SU-DHL-6 (cell line): ENCODE data around the gene ANKRD17.

Experiments
- H2AFZ ChIP-seq: fragments of 200-600 bp; sonication (generic); 2 replicates; pipeline ENCODE4 v1.6.1; 2014; ENCODE audit warnings: low read depth, mild to moderate bottlenecking, moderate library complexity, mixed read lengths, antibody characterized with exemption, low read length; ENCODE audit not compliant: severe bottlenecking
- H3F3A ChIP-seq: fragments of 200-600 bp; shearing (Covaris generic); 2 replicates; pipeline ENCODE4 v1.6.0; 2016; ENCODE audit warnings: antibody characterized with exemption, mild to moderate bottlenecking; ENCODE audit not compliant: insufficient read depth
- H3K27ac ChIP-seq: fragments of 200-600 bp; sonication (generic); 2 replicates; pipeline ENCODE4 v1.5.1; 2016; ENCODE audit warnings: low read depth, mild to moderate bottlenecking, low read length, moderate library complexity, mixed read lengths
- H3K27me3 ChIP-seq: fragments of 200-600 bp; sonication (generic), shearing (Covaris generic); 2 replicates; pipeline ENCODE4 v1.6.0; 2014; ENCODE audit warnings: mild to moderate bottlenecking, low read length
- H3K36me3 ChIP-seq: fragments of 200-600 bp; sonication (generic); 2 replicates; pipeline ENCODE4 v1.6.1; 2014; ENCODE audit warnings: mild to moderate bottlenecking, low read length, mixed read lengths
- H3K4me2 ChIP-seq: fragments of 300-600, 200-600 bp; shearing (Covaris generic), sonication (generic); 2 replicates; pipeline ENCODE4 v1.6.0; 2014; ENCODE audit warnings: low read length, low read depth, mild to moderate bottlenecking; ENCODE audit not compliant: poor library complexity, severe bottlenecking
- H3K4me3 ChIP-seq: fragments of 200-600 bp; sonication (generic); 2 replicates; pipeline ENCODE4 v1.5.1; 2014; ENCODE audit warnings: antibody characterized with exemption, low read length, mild to moderate bottlenecking, mixed read lengths; ENCODE audit not compliant: insufficient read depth, poor library complexity, severe bottlenecking
- H3K79me2 ChIP-seq: fragments of 200-600 bp; sonication (generic); 2 replicates; pipeline ENCODE4 v1.6.1; 2014; ENCODE audit warnings: mild to moderate bottlenecking, low read length, moderate library complexity; ENCODE audit not compliant: insufficient read depth
- H3K9ac ChIP-seq: fragments of 200-600 bp; sonication (generic); 2 replicates; pipeline ENCODE4 v1.7.0; 2014; ENCODE audit warnings: mild to moderate bottlenecking, low read length
- H3K9me2 ChIP-seq: fragments of 200-600 bp; sonication (generic); replicated peaks from 2 replicates; pipeline ENCODE4 v1.6.1; 2014; ENCODE audit warnings: low read length; ENCODE audit not compliant: insufficient read depth
- H3K9me3 ChIP-seq: fragments of 200-600 bp; sonication (generic); 2 replicates; pipeline ENCODE4 v1.6.1; 2014; ENCODE audit warnings: low read length, mixed read lengths; ENCODE audit not compliant: insufficient read depth
- H4K20me1 ChIP-seq: fragments of 200-600 bp; sonication (generic); 2 replicates; pipeline ENCODE4 v1.6.1; 2014; ENCODE audit warnings: low read depth, mild to moderate bottlenecking, antibody characterized with exemption, low read length, moderate library complexity, mixed read lengths
- EZH2phosphoT487 ChIP-seq: fragments of 200-600 bp; sonication (generic), shearing (Covaris generic); conservative IDR thresholded peaks from 2 replicates; pipeline ENCODE4 v1.6.1; 2018; ENCODE audit warnings: mild to moderate bottlenecking, antibody characterized with exemption, low read length, moderate library complexity, mixed read lengths
- TF ChIP-seq, protein P1 (sequence below): fragments of 200-600 bp; sonication (generic); IDR thresholded peaks from one replicate; pipeline ENCODE4 v1.5.1; 2017; ENCODE audit warnings: antibody characterized with exemption, mild to moderate bottlenecking, low read length, moderate library complexity; ENCODE audit not compliant: insufficient read depth, poor library complexity, severe bottlenecking

ANKRD17 gene

DNA sequence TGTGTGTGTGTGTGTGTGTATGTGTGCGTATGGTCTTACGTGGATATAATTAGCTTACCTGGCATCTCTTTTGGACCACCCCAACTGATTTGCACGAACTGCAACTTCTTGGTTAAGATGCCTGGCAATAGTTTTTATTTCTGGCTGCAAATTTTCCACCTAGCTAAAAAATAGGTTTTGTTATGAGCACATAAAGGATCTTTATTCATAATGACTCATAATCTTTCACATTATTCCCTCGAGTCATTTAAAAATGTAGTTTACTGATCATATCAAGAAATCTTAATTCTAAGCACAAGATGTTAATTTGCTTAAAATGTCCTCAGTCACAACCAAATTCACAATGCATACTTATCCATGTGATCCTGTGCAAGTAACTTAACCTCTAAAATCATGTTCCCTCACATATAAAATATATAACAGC lies 190.6 kb downstream of the ANKRD17 start:
- H3K9me3 ChIP-seq = no peaks in the 10 kb centered on the region
- H2AFZ ChIP-seq = peak overlapping the region; percentile 46
- H3K9me2 ChIP-seq = no peaks in the 10 kb centered on the region
- no peak for TF ChIP-seq EZH2phosphoT487
- TF ChIP-seq, protein P1, sequence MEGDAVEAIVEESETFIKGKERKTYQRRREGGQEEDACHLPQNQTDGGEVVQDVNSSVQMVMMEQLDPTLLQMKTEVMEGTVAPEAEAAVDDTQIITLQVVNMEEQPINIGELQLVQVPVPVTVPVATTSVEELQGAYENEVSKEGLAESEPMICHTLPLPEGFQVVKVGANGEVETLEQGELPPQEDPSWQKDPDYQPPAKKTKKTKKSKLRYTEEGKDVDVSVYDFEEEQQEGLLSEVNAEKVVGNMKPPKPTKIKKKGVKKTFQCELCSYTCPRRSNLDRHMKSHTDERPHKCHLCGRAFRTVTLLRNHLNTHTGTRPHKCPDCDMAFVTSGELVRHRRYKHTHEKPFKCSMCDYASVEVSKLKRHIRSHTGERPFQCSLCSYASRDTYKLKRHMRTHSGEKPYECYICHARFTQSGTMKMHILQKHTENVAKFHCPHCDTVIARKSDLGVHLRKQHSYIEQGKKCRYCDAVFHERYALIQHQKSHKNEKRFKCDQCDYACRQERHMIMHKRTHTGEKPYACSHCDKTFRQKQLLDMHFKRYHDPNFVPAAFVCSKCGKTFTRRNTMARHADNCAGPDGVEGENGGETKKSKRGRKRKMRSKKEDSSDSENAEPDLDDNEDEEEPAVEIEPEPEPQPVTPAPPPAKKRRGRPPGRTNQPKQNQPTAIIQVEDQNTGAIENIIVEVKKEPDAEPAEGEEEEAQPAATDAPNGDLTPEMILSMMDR = no peak
- H3K9ac ChIP-seq = peak overlapping the region; percentile 80
- H3F3A ChIP-seq = peaks cover 39% of the 10 kb centered on the region
- peaks cover 6% of the 10 kb centered on the region; the same call in 1 of the 2 replicates for H3K79me2 ChIP-seq
- no peaks in the 10 kb centered on the region for H3K27me3 ChIP-seq
- H3K36me3 ChIP-seq = no peaks in the 10 kb centered on the region
- no peaks in the 10 kb centered on the region for H4K20me1 ChIP-seq
- H3K4me3 ChIP-seq = peak overlapping the region; percentile 58
- H3K4me2 ChIP-seq = peak overlapping the region; percentile 92
- peak overlapping the region; percentile 92 for H3K27ac ChIP-seq

DNA sequence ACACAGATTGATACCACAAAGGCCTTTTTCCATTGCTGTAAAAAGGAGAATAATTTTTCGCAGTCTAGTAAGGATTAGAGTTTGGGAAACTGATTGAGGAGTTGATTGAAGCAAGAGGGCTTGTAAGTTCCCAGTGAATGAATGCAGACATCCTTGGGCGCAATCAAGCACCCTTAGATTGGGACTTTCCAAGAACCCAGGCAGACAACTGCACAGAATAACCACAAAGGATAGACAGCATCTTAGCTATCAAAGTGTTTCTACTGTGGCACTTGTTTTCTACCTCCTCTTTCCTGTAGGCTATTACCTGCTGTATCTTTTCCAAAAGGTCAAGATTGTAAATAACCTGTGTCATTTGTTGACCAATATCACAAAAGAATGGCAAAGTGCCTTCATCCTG lies 191.7 kb downstream of the ANKRD17 start:
- H3K4me2 ChIP-seq = peak overlapping the region; percentile 35
- no peak for TF ChIP-seq EZH2phosphoT487
- TF ChIP-seq, protein P1 = no peak
- no peaks in the 10 kb centered on the region for H3K36me3 ChIP-seq
- no peak overlapping the region for H3K27ac ChIP-seq
- no peaks in the 10 kb centered on the region for H3K9me3 ChIP-seq
- H3K9ac ChIP-seq = no peak overlapping the region
- H4K20me1 ChIP-seq = no peaks in the 10 kb centered on the region
- peaks cover 31% of the 10 kb centered on the region for H3F3A ChIP-seq
- no peaks in the 10 kb centered on the region for H3K27me3 ChIP-seq
- H3K79me2 ChIP-seq = peaks cover 6% of the 10 kb centered on the region; the same call in 1 of the 2 replicates
- H2AFZ ChIP-seq = no peak overlapping the region
- no peak overlapping the region for H3K4me3 ChIP-seq
- H3K9me2 ChIP-seq = no peaks in the 10 kb centered on the region

DNA sequence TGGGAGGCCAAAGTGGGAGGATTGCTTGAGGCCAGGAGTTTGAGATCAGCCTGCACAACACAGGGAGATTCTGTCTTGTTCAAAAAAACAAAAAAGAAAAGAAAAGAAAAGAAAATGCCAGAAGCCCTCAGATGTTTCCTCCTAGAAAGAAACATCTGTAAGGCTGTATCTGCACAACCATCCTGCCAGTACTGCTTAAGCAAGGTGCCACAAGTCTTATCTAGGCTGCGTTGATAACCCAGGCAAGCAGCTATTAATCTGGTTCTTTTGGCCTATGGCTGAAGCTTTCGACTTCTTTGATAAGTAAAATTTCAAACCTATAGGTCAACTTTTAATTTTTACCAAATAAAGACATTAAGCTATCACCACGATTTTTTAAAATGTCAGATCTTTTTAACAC lies 192.2 kb downstream of the ANKRD17 start:
- Histone ChIP-seq H3K9ac (no peak overlapping the region), H2AFZ (no peak overlapping the region), H3K4me2 (no peak overlapping the region), H3F3A (peaks cover 27% of the 10 kb centered on the region), H3K27me3 (no peaks in the 10 kb centered on the region), H3K27ac (no peak overlapping the region), H3K9me2 (no peaks in the 10 kb centered on the region), H3K79me2 (peaks cover 6% of the 10 kb centered on the region; the same call in 1 of the 2 replicates), H3K4me3 (no peak overlapping the region), H4K20me1 (no peaks in the 10 kb centered on the region), H3K9me3 (no peaks in the 10 kb centered on the region), H3K36me3 (no peaks in the 10 kb centered on the region)
- TF ChIP-seq EZH2phosphoT487 = no peak
- TF ChIP-seq, protein P1 = no peak
